Measurements from ENCODE around the gene GJC2. TPM values are rescaled to one million over a fixed set of nuclear protein-coding genes. Genes with fewer than 3 reads are reported as not detected.

The GJC2 gene
- total RNA-seq, 1 donor from 2014 or later, result 2.5 TPM

- TF ChIP-seq, protein P1, sequence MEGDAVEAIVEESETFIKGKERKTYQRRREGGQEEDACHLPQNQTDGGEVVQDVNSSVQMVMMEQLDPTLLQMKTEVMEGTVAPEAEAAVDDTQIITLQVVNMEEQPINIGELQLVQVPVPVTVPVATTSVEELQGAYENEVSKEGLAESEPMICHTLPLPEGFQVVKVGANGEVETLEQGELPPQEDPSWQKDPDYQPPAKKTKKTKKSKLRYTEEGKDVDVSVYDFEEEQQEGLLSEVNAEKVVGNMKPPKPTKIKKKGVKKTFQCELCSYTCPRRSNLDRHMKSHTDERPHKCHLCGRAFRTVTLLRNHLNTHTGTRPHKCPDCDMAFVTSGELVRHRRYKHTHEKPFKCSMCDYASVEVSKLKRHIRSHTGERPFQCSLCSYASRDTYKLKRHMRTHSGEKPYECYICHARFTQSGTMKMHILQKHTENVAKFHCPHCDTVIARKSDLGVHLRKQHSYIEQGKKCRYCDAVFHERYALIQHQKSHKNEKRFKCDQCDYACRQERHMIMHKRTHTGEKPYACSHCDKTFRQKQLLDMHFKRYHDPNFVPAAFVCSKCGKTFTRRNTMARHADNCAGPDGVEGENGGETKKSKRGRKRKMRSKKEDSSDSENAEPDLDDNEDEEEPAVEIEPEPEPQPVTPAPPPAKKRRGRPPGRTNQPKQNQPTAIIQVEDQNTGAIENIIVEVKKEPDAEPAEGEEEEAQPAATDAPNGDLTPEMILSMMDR (IDR thresholded peaks at IDR 0.05; ENCODE audit: unreplicated experiment), result no peak
- Mint-ChIP-seq H3K4me3 (no peak overlapping the region), H3K36me3 (peaks cover 7% of the 10 kb centered on the region), H3K4me1 (no peaks in the 10 kb centered on the region), H3K9me3 (peaks cover 15% of the 10 kb centered on the region), H3K27ac (no peak overlapping the region), H3K27me3 (ENCODE audit: low read depth) (peaks cover 6% of the 10 kb centered on the region)
- DNase-seq (ENCODE audit: low spot score in 2 of 2, unreplicated experiment in 2 of 2), result no peak
Measured at GRCh38 chr1:228120857-228121489, 28.8 kb upstream of the GJC2 start.

- no peak for DNase-seq (ENCODE audit: low spot score in 2 of 2, unreplicated experiment in 2 of 2)
- H3K36me3 Mint-ChIP-seq, result peaks cover 2% of the 10 kb centered on the region
- H3K27me3 Mint-ChIP-seq (ENCODE audit: low read depth), result peaks cover 6% of the 10 kb centered on the region
- no peaks in the 10 kb centered on the region for H3K4me1 Mint-ChIP-seq
- H3K9me3 Mint-ChIP-seq, result peaks cover 9% of the 10 kb centered on the region
- no peak overlapping the region for H3K27ac Mint-ChIP-seq
- H3K4me3 Mint-ChIP-seq, result no peak overlapping the region
- TF ChIP-seq, protein P1 (IDR thresholded peaks at IDR 0.05; ENCODE audit: unreplicated experiment), result no peak
Measured at GRCh38 chr1:228122921-228123441, 26.7 kb upstream of the GJC2 start.

DNA sequence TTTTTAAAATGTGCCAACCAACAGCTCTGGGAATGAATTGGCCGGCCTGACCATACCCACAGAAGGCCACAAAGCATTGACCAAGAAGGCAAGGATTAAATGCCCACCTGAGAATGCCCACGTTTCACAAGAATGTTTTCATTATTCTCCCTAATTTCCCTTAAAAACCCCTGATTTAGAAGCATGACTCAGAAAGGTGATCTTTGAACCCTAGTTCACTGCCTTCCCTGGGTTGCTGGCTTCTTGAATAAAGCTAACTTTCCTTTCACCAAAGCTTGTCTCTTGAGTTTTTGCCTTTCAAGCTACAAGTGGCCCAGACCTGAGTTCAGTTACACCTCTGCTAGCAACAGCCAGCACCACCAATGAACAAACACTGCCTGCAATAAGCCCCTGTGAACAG is 26.2 kb upstream of the GJC2 start:
- Mint-ChIP-seq H3K9me3 (peaks cover 6% of the 10 kb centered on the region), H3K36me3 (no peaks in the 10 kb centered on the region), H3K4me3 (no peak overlapping the region), H3K27me3 (ENCODE audit: low read depth) (peaks cover 6% of the 10 kb centered on the region), H3K27ac (no peak overlapping the region), H3K4me1 (no peaks in the 10 kb centered on the region)
- DNase-seq (ENCODE audit: low spot score in 2 of 2, unreplicated experiment in 2 of 2), result no peak
- TF ChIP-seq, protein P1 (IDR thresholded peaks at IDR 0.05; ENCODE audit: unreplicated experiment), result no peak

DNA sequence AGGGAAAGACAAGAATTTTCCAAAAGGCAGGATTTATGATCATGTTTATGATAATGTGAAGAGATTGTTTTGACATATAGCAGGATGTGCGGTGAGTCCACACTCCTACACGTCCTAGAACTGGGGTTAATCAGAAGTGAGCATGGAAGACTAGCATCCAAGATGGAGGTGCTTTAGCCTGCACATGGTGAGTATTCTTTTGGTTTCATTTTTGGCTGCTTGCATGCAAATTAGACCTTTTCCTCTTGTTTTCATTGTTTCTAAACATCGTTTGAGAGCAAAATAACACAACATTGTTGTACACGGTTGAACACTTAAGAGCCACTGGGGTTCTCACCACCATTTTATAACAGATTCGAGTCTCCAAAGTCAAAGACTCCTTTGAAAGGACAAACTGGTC is 24.5 kb upstream of the GJC2 start:
- no peaks in the 10 kb centered on the region for H3K36me3 Mint-ChIP-seq
- no peaks in the 10 kb centered on the region for H3K9me3 Mint-ChIP-seq
- TF ChIP-seq, protein P1 (IDR thresholded peaks at IDR 0.05; ENCODE audit: unreplicated experiment), result no peak
- H3K4me1 Mint-ChIP-seq, result no peaks in the 10 kb centered on the region
- no peak overlapping the region for H3K4me3 Mint-ChIP-seq
- H3K27ac Mint-ChIP-seq, result no peak overlapping the region
- peaks cover 6% of the 10 kb centered on the region for H3K27me3 Mint-ChIP-seq (ENCODE audit: low read depth)
- DNase-seq (ENCODE audit: low spot score in 2 of 2, unreplicated experiment in 2 of 2), result no peak

- H3K4me3 Mint-ChIP-seq, result peak overlapping the region; percentile 78
- peak overlapping the region; percentile 98 for H3K27ac Mint-ChIP-seq
Measured at GRCh38 chr1:228131766-228132165, 18.0 kb upstream of the GJC2 start.

More at GRCh38 chr1:228131766-228132165, 18.0 kb upstream of the GJC2 start:
- no peaks in the 10 kb centered on the region for H3K36me3 Mint-ChIP-seq
- H3K9me3 Mint-ChIP-seq, result no peaks in the 10 kb centered on the region
- H3K27me3 Mint-ChIP-seq (ENCODE audit: low read depth), result peaks cover 13% of the 10 kb centered on the region
- H3K4me1 Mint-ChIP-seq, result peaks cover 19% of the 10 kb centered on the region
- TF ChIP-seq, protein P1 (IDR thresholded peaks at IDR 0.05; ENCODE audit: unreplicated experiment), result no peak
- DNase-seq (ENCODE audit: low spot score in 2 of 2, unreplicated experiment in 2 of 2), result no peak
